ENCODE data around the gene ERMARD.

The ERMARD gene

DNA sequence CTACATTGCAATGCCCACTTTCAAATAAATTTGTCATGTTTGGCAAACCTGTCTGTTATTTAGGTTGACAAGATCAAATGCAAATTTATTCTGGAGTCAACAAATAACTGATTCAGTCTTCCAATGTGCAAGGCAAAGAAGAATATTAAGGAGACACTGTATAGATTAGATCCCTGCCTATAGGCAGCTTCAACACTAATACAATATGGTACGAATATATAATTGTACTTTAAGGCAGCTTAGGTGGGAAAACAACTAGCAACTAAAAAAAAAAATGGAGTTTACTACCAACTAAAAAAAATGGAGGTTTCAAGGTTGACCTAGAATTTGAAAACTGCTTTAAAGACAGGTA, 25.4 kb upstream of the ERMARD start:
- no peak overlapping the region for H3K27ac ChIP-seq
- TF ChIP-seq EZH2 (IDR thresholded peaks at IDR 0.05) (no peak), POLR2AphosphoS5 (IDR thresholded peaks at IDR 0.05; ENCODE audit: borderline replicate concordance, low read depth, low read length) (no peak), FOXP2 (optimal IDR thresholded peaks at IDR 0.05; ENCODE audit: control extremely low read depth, extremely low read length, insufficient read depth) (no peak)
- H3K9ac ChIP-seq (ENCODE audit: insufficient read length) = no peak overlapping the region
- no peaks in the 10 kb centered on the region for H3K36me3 ChIP-seq (ENCODE audit: insufficient read depth, low read length)
- no peak overlapping the region; the same call in 1 of the 2 replicates for H3K4me3 ChIP-seq
- no peak for DNase-seq (ENCODE audit: low read depth, low spot score)
- no peaks in the 10 kb centered on the region for H3K9me3 ChIP-seq (ENCODE audit: low read depth, low read length)

DNA sequence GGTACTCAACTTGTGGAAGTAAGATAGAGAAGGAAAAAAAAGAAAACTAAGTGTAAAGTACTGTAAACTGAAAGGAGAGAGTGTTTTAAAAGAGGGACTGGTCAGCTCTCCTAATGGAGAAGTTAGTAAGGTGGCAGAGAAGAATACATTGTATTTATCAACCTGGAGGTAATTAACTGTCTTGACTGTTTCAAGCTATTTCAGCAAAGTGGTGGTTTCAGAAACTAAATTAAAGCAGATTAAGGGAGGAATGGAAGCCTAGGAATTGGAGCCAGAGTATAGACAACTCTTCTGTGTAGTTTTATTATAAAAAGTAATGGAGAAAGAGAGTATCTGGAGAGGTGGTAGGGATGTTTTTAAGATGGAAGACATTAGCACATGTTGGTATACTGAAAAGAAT, 24.5 kb upstream of the ERMARD start:
- Histone ChIP-seq H3K9me3 (ENCODE audit: low read depth, low read length) (no peaks in the 10 kb centered on the region), H3K9ac (ENCODE audit: insufficient read length) (no peak overlapping the region), H3K4me3 (no peak overlapping the region), H3K27ac (no peak overlapping the region), H3K36me3 (ENCODE audit: insufficient read depth, low read length) (no peaks in the 10 kb centered on the region)
- DNase-seq (ENCODE audit: low read depth, low spot score) = no peak
- no peak for TF ChIP-seq EZH2 (IDR thresholded peaks at IDR 0.05)
- TF ChIP-seq POLR2AphosphoS5 (IDR thresholded peaks at IDR 0.05; ENCODE audit: borderline replicate concordance, low read depth, low read length) = no peak
- no peak for TF ChIP-seq FOXP2 (optimal IDR thresholded peaks at IDR 0.05; ENCODE audit: control extremely low read depth, extremely low read length, insufficient read depth)

DNA sequence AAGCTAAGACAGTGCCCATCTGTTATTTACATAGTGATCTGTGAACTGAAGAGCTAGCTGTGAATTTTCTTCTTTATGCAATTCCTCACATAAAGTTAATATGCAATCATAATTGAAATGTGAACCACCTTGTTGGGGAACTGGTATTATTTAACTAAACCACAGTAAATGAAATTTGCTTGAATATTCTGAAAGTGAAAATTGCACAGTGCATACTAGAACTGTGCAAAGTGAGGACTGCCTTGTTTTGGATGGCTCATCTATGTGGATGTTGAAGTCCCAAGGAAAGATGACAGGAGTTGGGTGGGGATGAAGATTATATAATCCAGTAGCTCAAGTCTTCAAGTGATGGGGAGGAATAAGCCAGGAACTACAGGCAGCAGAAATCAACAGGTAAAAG, 21.5 kb upstream of the ERMARD start:
- H3K4me3 ChIP-seq = no peak overlapping the region
- no peak overlapping the region for H3K27ac ChIP-seq
- no peak overlapping the region for H3K9ac ChIP-seq (ENCODE audit: insufficient read length)
- DNase-seq (ENCODE audit: low read depth, low spot score) = no peak
- H3K9me3 ChIP-seq (ENCODE audit: low read depth, low read length) = no peaks in the 10 kb centered on the region
- H3K36me3 ChIP-seq (ENCODE audit: insufficient read depth, low read length) = no peaks in the 10 kb centered on the region
- TF ChIP-seq FOXP2 (optimal IDR thresholded peaks at IDR 0.05; ENCODE audit: control extremely low read depth, extremely low read length, insufficient read depth) = no peak
- no peak for TF ChIP-seq EZH2 (IDR thresholded peaks at IDR 0.05)
- no peak for TF ChIP-seq POLR2AphosphoS5 (IDR thresholded peaks at IDR 0.05; ENCODE audit: borderline replicate concordance, low read depth, low read length)

DNA sequence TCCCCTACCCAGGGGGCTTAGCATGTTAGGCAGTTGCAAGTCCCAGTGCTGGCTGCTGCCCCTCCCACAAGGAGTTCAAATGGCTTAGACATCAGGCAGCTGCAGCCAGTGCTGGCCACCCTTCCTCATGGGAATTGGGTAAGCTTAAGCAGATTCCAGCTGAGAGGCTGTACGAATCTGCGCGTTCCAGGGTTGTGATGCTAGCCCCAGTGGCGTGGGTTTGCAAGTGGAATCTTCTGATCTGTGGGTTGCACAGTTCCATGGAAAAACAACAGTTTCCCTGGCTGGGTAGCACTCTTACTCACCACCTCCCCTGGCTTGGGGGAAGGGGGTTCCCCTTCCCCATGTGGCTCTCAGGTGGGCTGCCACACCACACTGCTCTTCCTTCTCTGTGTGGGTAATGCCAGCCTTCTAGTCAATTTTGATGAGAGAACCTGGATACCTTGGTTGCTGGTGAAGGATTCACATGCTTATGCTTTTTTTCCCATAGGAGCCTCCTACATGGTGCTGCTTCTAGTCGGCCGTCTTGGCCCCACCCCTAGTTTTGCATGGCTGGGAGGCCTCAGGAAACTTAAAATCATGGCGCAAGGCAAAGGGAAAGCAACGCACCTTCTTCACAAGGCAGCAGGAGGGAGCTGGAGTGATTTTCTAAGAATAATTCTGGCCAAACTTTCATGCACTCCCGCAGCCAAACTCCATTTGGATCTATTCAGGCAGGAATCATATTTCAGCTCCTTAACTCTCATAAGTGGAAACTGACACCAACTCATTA, 13.0 kb upstream of the ERMARD start:
- no peaks in the 10 kb centered on the region for H3K36me3 ChIP-seq (ENCODE audit: insufficient read depth, low read length)
- H3K4me3 ChIP-seq = no peak overlapping the region
- H3K27ac ChIP-seq = no peak overlapping the region
- DNase-seq (ENCODE audit: low read depth, low spot score) = no peak
- TF ChIP-seq POLR2AphosphoS5 (IDR thresholded peaks at IDR 0.05; ENCODE audit: borderline replicate concordance, low read depth, low read length) = no peak
- TF ChIP-seq EZH2 (IDR thresholded peaks at IDR 0.05) = no peak
- no peak for TF ChIP-seq FOXP2 (optimal IDR thresholded peaks at IDR 0.05; ENCODE audit: control extremely low read depth, extremely low read length, insufficient read depth)
- no peak overlapping the region for H3K9ac ChIP-seq (ENCODE audit: insufficient read length)
- no peaks in the 10 kb centered on the region for H3K9me3 ChIP-seq (ENCODE audit: low read depth, low read length)

DNA sequence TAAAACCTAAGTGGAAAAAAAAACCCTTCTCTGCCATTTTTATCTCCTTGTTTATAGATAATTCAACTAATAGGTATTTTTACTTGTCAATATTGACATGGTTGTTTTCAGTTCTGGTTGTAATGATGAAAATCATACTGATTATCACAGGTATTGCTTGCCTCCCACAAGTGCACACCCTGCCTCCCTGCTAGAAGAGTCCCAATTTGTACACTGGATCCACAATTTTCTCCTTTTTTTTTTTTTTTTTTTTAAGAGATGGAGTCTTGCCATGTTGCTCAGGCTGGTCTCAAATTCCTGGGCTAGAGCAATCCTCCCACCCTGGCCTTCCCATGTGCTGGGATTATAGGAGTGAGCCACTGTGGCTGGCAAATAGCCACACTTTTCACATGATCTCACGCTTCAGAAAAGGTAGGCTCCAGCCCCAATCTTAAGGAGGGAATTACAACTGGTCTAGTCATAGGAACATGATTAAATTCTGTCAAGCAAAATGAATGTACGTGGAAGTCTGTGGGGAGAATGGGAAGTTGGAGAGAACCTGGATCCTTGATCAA, 12.4 kb upstream of the ERMARD start:
- no peak for DNase-seq (ENCODE audit: low read depth, low spot score)
- H3K36me3 ChIP-seq (ENCODE audit: insufficient read depth, low read length) = no peaks in the 10 kb centered on the region
- no peak overlapping the region for H3K4me3 ChIP-seq
- H3K9ac ChIP-seq (ENCODE audit: insufficient read length) = no peak overlapping the region
- no peak overlapping the region for H3K27ac ChIP-seq
- TF ChIP-seq EZH2 (IDR thresholded peaks at IDR 0.05) = no peak
- no peak for TF ChIP-seq FOXP2 (optimal IDR thresholded peaks at IDR 0.05; ENCODE audit: control extremely low read depth, extremely low read length, insufficient read depth)
- TF ChIP-seq POLR2AphosphoS5 (IDR thresholded peaks at IDR 0.05; ENCODE audit: borderline replicate concordance, low read depth, low read length) = no peak
- no peaks in the 10 kb centered on the region for H3K9me3 ChIP-seq (ENCODE audit: low read depth, low read length)

DNA sequence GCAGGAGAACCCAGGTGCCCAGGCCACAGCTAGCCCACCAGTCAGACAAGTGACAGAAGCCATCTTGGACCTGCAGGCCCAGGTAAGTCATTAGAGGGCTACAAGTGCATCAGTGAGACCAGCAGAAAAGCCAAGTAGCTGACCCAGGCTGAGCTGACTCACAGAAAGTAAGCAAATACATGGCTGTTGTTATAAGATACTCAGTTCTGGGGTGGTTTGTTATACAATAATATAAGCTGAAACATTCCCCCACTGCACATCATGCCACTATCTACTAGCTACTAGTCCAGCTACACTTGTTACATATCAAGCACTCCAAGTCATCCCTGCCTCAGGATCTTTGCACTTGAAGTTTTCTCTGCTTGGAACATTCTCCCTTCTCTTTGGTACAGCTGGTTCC, 10.1 kb upstream of the ERMARD start:
- no peak for TF ChIP-seq POLR2AphosphoS5 (IDR thresholded peaks at IDR 0.05; ENCODE audit: borderline replicate concordance, low read depth, low read length)
- no peak for TF ChIP-seq EZH2 (IDR thresholded peaks at IDR 0.05)
- no peak for TF ChIP-seq FOXP2 (optimal IDR thresholded peaks at IDR 0.05; ENCODE audit: control extremely low read depth, extremely low read length, insufficient read depth)
- no peak for DNase-seq (ENCODE audit: low read depth, low spot score)
- no peak overlapping the region for H3K4me3 ChIP-seq
- H3K9ac ChIP-seq (ENCODE audit: insufficient read length) = no peak overlapping the region
- no peak overlapping the region for H3K27ac ChIP-seq
- H3K36me3 ChIP-seq (ENCODE audit: insufficient read depth, low read length) = no peaks in the 10 kb centered on the region
- no peaks in the 10 kb centered on the region; the same call in 1 of the 2 replicates for H3K9me3 ChIP-seq (ENCODE audit: low read depth, low read length)

DNA sequence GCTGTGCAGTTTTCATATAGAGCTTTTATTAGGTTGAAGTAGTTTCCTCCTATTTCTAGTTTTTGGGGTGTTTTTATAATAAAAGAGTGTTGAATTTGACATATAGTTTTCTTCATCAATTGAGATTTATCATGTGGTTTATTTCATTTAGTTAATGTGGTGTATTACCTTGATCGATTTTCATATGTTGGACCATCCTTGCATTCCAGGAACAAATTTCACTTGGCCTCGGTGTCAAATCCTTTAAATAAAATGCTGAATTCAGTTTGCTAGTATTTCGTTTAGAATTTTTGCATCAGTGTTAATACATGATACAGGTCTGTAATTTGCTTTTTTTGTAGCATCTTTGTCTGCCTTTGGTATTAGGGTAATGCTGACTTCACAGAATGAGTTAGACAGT, 6.0 kb upstream of the ERMARD start:
- H3K9ac ChIP-seq (ENCODE audit: insufficient read length) = no peak overlapping the region
- TF ChIP-seq FOXP2 (optimal IDR thresholded peaks at IDR 0.05; ENCODE audit: control extremely low read depth, extremely low read length, insufficient read depth) = no peak
- no peak for TF ChIP-seq EZH2 (IDR thresholded peaks at IDR 0.05)
- TF ChIP-seq POLR2AphosphoS5 (IDR thresholded peaks at IDR 0.05; ENCODE audit: borderline replicate concordance, low read depth, low read length) = no peak
- DNase-seq (ENCODE audit: low read depth, low spot score) = no peak
- H3K27ac ChIP-seq = no peak overlapping the region
- H3K4me3 ChIP-seq = no peak overlapping the region
- no peaks in the 10 kb centered on the region for H3K36me3 ChIP-seq (ENCODE audit: insufficient read depth, low read length)
- H3K9me3 ChIP-seq (ENCODE audit: low read depth, low read length) = no peaks in the 10 kb centered on the region; the same call in 1 of the 2 replicates

DNA sequence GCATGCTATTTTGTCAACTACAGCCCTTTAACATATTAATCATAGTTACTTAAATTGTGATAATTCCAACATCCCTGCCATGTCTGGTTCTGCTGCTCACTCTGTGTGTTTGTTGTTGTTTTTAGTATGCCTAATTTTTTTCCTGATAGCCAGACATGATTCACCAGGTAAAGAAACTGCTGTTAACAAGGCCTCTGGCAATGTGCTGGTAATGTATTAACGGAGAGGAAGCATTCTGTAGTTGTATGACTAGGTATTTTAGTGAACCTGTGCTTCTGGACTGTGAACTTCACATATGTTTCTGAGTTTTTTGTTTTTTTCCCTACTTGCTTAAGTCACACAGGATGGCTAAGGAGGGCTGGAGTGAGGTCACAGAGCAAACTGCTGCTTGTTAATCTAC, 4.9 kb upstream of the ERMARD start:
- H3K9ac ChIP-seq (ENCODE audit: insufficient read length) = no peak overlapping the region
- no peak overlapping the region for H3K4me3 ChIP-seq
- H3K27ac ChIP-seq = no peak overlapping the region
- H3K9me3 ChIP-seq (ENCODE audit: low read depth, low read length) = no peaks in the 10 kb centered on the region; the same call in 1 of the 2 replicates
- H3K36me3 ChIP-seq (ENCODE audit: insufficient read depth, low read length) = no peaks in the 10 kb centered on the region
- no peak for DNase-seq (ENCODE audit: low read depth, low spot score)
- TF ChIP-seq POLR2AphosphoS5 (IDR thresholded peaks at IDR 0.05; ENCODE audit: borderline replicate concordance, low read depth, low read length) (no peak), FOXP2 (optimal IDR thresholded peaks at IDR 0.05; ENCODE audit: control extremely low read depth, extremely low read length, insufficient read depth) (no peak), EZH2 (IDR thresholded peaks at IDR 0.05) (no peak)

All from SK-N-MC (cell line).